Measurements from ENCODE around the gene TBXA2R.

GRCh38 chr19:3626473-3627350 lies 20.0 kb upstream of the TBXA2R start, which contains the start of gene CACTIN:
- TF ChIP-seq TEAD4 (IDR thresholded peaks at IDR 0.05): no peak; the same call in 1 of the 2 replicates
- TF ChIP-seq CEBPB (IDR thresholded peaks at IDR 0.05): no peak
- no peak for TF ChIP-seq REST (IDR thresholded peaks at IDR 0.05; ENCODE audit: low read depth)
- TF ChIP-seq EP300 (IDR thresholded peaks at IDR 0.05; ENCODE audit: borderline replicate concordance): no peak
- peak; percentile 69 for TF ChIP-seq YY1 (IDR thresholded peaks at IDR 0.05; ENCODE audit: low read depth)
- TF ChIP-seq EGR1 (IDR thresholded peaks at IDR 0.05): peak; percentile 76
- 0 out of 2 replicates have a peak, but pooled peaks have one; percentile 12 for TF ChIP-seq USF1 (IDR thresholded peaks at IDR 0.05)
- TF ChIP-seq MAX (IDR thresholded peaks at IDR 0.05): peak; percentile 71; the same call in 1 of the 2 replicates
- TF ChIP-seq TAF1 (IDR thresholded peaks at IDR 0.05; ENCODE audit: low read depth): peak; percentile 68
- TF ChIP-seq RAD21 (IDR thresholded peaks at IDR 0.05; ENCODE audit: low read depth): no peak
- no peak; the same call in 1 of the 2 replicates for TF ChIP-seq NFIC (IDR thresholded peaks at IDR 0.05)
- TF ChIP-seq CREB1 (IDR thresholded peaks at IDR 0.05; ENCODE audit: low read depth): no peak
- no peak for TF ChIP-seq ZBTB7A (IDR thresholded peaks at IDR 0.05; ENCODE audit: low read depth)

Data from Ishikawa (cell line).